Glomerular endothelial cell (primary cell): ENCODE measurements around the gene PLEKHO2. TPM values are rescaled to one million over a fixed set of nuclear protein-coding genes. Genes with fewer than 3 reads are reported as not detected.

ENCODE experiments used
- DNase-seq: peaks from one replicate; pipeline ENCODE4 v3.0.0-alpha.2; 2011; ENCODE audit warnings: low read depth, low spot score; ENCODE audit errors: extremely low read depth
- total RNA-seq: library from RNA; depleted of rRNA; stranded (reverse); fragments of >200 nt; gene quantifications from 2 replicates; pipeline ENCODE4 v1.2.3, GENCODE V29; 2015

PLEKHO2 gene
- total RNA-seq, 1 donor from 2014 or later: 72.1 TPM

DNA sequence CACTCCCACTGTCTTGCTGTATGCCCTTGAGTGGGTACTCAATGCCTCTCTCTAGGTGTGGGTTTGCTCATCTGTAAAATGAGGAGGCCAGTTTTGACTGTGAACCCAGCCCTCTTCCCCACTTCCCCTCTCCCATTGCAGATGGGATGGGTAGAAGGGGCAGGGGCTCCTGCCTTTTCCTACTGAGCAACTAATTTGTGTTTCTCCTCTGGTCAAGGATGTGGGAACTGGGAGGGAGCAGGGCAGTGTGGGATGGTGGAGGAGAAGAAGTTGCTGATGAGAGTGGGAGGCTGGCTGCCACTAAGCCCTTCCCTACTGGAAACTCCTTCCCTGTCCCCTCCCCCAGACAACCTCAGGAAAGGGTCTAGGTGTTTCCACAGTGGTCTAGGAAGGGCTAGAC, 49.8 kb downstream of the PLEKHO2 start:
- no peak for DNase-seq

DNA sequence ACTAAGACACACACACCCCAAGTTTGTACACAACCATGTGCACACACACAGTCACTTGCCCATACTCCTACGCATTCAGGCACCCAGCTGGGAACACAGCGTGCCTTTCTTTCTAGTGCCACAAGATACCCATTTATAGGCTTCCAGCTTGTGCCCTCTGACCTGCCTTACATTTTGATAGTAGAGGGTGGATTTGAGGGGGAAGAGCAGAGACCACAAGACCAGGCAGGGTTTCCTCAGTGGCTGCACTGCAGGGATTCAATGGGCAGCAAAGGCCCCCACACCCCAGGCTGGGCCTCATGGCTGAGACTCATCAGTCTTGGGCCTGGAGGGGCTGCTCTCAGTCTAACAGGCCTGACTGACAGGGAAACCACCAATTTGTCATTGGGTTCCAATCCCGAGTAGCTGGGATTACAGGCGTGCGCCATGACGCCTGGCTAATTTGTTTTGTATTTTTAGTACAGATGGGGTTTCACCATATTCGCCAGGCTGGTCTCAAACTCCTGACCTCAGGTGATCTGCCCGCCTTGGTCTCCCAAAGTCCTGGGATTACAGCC, 51.2 kb downstream of the PLEKHO2 start:
- no peak for DNase-seq

DNA sequence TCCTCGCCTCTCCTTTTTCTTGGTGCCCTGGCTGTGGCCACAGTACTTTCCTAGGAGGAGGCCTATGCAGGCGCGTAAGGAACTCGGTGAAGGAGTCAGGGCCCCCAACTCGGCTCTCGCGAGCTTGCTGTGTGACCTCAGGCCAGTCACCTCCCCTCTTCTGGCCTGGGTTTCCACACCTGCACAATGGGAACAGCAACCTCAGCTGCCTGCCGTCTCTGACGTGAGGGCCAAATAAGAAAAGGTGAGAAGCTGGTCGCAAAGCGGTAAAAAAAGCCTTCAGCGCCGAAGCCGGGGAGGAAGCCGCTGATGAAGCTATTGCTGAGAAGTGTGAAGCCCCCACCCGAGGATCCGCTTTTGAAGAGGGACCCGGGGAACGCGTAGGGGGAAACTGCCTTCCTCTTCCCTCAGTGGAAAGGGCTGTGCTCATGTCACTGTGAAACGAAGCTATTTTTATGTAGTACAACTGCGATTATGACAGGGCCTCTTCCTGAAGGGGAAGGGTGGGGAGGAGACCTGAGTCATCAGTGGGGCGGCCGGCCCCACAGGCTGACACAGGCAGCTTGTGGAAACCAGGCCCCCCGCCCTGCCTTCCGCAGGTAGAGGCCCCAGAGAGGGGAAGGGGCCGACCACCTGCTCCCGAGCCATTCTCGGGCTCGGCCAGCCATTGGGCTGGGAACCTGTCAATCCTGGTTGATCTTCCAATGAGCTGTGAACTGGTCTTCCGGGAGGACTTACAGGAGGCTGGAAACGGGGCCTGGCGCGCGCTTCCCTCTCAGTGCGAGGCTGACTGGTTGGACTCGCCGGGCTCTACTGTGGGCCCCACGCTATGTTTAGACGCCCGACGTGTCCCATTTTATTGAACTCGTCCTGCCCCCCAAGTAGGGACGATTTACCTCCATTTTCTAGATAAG, 52.0 kb downstream of the PLEKHO2 start:
- DNase-seq: peak; percentile 87

DNA sequence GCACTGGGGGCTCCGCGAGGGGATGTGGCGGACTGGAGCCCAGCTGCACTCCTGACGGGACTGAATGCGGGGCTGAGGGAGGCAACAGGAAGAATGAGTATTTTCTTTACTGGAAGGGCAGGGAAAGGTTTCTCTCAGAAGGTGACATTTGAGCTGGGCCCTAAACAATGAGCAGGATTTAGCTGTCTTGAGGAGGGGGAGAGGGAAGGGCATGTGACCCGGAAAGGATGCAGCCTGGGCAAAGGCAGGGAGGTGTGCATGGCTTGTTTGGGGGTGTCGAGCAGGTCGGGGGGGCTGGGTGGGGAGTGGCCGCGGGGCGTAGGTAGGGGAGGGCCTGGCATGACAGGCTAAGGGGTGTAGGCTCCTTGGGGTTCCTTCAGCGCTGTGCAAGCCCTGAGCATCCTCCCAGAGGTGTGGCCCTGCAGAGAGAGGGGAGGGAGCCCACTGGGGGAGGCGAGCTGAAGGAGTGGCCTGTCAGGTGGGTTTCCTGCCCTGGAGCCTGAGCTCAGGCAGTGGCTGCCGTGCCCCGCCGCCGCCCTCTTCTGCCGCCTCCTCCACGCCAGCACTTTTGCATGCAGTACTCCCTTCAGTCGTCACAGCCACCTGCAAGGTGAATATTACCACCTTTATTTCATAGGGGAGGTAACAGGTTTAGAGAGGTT, 52.8 kb downstream of the PLEKHO2 start:
- no peak for DNase-seq

DNA sequence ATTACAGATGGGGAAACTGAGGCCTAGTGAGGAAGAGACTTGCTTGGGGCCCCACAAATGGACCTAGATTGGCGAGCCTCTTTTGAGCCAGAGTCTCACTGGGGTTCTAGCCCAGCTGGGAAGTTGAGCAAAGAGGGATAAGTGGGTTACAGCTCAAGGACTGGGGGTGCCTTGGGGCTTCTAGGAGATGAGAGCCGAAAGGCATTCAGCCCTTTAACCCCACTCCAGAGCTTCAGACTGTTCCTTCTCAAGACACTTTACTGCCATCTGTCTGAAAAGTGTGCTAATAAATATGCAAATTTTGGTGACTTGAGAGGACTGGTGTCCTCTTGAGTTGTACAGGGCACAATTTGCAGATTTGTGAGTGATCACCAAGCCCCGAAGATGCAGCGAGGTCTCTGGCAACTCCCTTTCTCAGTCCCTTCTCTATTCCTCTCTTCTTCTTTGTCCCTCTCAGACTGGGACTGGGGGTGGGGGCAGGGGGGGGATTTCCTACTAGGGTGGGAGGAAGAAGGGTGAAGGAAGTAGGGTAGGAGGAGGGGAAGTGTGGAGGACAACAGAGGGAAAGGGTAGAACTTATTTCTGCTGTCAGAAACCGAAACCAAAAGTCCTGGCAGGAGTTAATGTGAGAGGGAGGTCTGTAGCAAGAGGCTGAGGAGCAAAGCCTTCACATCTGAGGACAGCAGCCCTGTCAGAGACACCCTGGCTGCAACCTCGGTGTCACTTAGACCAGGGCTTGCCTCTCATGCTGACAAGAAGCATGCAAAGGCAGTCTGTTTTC, 53.8 kb downstream of the PLEKHO2 start:
- no peak for DNase-seq

DNA sequence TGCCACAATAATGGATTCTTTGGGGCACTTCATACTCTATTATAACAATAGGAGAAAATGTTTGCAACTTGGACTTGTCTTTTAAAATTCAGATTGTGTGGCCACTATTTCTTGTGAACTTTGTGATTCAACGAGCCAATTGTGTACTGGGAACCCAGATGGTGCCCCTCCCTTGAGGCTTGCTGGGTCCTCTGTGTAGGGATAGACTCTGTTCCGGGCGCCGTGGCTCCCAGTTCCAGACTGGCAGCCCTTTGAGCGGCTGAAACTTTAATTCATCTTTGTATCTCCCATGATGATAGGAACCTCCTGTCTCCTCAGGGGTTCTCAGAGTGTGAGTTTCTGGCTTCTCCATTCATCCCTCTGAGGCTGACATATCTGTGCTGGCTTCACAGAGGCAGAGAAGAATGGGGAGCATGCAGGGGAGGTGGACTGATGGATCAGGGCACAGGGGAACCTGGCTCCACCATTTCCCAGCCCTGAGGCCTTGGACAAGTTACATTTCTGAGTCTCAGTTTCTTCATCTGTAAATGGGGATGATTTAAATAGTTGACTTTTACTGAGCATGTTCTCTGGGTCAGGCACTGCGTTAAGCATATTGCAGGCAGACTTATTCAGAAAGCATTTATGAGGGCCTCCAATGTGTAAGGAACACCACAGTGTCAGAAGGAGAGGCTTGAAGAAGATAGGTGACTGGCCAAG, 54.8 kb downstream of the PLEKHO2 start:
- DNase-seq: no peak

DNA sequence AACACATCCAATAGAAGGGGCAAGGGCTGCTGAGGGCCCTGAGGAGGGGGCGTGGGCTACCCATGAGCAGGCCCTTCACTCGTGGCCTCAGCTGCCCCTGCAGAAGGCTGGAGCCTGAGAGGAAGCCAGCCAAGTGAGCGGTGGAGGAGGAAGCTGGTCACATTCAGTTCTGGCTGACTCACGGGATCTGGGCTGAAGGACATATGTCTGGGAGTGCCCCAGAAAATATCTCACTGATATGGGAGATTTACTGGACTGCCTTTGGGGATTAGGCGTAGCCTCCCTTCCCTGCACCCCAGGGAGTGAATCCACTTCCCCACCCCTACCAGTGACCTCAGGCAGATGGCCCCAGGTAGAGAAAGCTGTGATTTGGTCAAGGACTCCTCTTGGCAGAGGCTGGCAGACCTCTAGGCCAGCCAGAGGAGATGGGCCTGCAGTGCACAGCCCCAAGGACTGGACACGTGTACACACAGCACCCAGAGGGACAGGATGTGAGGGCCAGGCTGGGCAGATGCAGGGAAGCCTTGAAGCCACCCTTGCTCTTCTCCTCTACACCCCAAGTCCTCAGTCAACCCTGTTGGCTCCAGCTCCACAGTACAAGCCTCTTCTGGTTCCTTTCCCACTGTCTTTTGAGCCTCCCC, 55.8 kb downstream of the PLEKHO2 start:
- DNase-seq: no peak

DNA sequence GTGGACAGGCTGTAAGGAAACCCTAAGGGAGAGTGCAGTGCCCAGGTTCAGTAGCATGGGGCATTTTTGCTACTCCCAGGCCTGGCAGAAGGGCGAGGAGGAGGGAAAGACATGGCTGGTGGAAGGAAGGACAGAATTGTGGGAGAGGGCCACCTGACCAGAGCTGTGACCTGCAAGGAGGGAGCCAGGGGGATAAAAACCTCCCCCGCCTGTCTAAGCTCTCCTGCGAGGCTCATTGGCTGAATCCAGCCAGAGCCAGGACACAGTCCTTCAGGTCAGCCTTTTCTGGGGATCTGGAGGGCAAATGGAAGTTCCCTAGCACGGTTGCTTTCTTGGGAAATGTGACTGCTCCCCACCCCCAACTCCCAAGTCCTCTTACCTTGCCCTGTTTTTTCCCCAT, 56.7 kb downstream of the PLEKHO2 start:
- DNase-seq: no peak

DNA sequence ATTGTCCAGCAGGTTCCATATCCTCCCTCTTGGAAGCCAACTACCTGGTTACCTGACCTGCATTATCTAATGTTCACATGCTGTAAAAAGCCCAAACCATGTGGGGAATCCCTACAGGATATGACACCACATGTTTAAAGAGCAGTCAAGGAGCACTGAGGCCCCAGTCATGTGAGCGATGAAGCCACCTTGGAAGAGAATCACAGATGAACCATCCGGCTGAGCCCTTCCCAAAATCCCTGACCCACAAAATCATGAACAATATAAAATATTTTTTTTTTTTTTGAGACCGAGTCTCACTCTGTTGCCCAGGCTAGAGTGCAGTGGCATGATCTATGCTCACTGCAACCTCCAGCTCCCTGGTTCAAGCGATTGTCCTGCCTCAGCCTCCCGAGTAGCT, 59.4 kb downstream of the PLEKHO2 start:
- DNase-seq: no peak

DNA sequence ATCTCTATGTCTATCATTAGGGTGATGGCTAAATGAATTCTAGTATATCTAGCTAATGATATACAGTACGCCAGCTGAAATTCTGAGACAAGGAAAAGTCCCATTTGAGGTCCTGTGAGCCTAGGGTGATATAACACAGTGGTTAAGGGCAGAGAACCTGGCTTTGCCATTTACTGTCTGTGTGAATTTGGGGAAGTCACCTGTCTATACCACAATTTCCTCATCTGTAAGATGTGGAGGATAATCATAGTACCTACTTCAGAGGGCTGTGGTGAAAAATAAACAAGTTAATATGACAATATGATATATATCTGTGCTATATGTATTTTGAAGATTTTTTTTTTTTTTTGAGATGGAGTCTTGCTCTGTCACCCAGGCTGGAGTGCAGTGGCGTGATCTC, 60.2 kb downstream of the PLEKHO2 start:
- no peak for DNase-seq

DNA sequence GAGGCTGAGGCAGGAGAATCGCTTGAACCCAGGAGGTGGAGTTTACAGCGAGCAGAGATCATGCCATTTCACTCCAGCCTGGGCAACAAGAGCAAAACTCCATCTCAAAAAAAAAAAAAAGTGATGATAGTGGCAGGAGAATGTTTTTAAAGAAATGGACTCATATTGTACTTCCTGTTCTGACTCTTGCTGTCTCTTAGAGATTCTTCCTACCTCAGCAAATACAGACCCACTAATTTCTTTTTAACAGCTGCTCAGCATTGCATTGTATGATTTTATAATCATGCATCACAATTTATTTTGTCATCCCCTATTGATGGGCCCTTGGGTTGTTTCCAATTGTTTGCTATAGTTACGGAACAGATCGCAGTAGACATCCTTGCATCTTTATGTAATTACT, 61.1 kb downstream of the PLEKHO2 start:
- DNase-seq: no peak

DNA sequence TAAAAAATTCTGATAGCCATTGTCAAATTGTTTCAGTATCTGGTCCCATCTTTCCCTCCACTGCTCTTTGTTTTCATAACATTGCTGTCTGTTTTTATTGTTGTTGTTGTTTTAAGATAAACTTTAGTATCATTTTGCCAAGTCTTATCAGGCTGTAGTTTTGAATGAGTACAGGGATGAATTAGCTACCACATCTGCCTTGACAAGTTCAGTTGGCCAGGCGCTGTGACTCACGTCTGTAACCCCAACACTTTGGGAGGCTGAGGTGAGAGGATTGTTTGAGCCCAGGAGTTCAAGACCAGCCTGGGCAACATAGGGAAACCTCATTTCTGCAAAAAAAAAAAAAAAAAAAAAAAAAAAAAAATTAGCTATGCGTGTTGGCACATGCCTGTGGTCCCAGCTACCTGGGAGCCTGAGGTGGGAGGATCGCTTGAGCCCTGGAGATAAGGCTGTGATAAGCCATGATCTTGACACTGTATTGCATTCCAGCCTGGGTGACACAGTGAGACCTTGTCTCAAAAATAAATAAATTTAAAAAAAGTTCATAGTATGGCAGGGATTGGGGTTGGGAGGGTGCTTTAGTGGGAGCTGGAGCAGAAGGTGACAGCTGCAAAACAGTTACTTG, 61.7 kb downstream of the PLEKHO2 start:
- no peak for DNase-seq

DNA sequence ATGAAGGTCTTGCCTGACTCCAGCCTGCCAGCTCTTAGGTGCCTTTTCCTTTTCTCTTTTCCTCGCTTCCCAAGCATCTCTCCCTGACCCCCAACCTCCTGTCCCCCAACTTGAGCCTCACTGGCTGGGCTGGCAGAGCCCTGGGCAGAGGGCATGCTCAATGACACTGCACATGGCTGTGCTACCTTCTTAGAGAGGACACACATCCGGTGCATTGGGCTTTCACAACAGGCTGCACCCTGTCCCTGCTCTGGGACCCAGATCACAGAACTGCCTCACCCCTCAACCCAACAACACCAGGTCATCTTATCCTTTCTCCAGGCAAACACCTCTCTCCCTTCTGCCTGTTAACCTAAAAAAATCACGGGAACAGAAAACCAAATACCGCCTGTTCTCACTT, 62.5 kb downstream of the PLEKHO2 start:
- DNase-seq: no peak

DNA sequence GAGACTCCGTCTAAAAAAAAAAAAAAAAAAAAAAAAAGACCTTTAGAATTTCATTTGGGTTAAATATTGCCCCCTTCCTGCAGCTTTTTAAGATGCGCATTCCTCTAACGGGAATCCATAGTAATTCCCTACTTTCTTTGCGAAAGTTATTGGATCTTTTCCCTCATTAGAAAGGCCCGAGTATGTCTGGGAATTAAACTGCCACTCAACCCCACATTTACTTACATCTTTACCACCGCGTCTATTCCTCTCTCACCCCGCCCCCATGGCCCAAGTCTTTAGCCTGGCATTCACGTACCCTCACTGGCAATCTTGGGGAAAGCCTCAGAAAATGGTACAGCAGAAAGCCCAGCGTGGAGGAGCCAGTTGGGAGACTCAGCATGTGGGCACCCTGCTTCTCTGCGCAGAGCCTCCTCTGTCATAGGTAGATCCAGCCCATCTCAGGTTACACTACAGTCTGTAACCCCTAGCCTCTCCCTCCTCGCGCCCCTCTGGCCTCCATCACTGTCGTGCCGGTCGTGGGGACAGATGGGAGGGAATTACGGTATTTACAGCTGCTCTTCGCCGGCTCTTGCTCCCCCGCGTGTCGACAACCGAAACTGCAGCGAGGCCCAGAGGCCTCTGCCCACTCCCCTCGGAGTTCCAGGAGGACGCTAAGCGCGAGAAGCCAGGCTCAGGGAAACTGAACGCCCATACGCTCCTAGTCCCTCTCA, 63.6 kb downstream of the PLEKHO2 start:
- DNase-seq: no peak

DNA sequence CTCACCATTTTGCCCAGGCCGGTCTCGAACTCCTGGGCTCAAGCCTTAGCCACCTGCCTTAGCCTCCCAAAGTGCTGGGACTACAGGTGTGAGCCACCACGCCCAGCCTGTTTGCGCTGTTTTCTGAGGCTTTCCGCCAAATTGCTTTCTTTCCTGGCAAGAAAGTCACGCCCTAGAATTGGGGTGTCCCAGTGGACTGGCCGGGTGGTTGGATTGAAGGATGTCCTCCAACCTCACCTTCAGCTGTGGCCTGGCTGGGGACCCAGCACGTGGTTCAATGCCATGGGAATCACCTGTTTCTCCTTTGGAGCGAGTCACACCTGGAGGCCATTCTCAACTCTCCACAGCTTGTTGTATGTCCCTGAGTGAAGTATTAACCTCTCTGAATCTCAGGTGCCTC, 64.2 kb downstream of the PLEKHO2 start:
- DNase-seq: no peak

DNA sequence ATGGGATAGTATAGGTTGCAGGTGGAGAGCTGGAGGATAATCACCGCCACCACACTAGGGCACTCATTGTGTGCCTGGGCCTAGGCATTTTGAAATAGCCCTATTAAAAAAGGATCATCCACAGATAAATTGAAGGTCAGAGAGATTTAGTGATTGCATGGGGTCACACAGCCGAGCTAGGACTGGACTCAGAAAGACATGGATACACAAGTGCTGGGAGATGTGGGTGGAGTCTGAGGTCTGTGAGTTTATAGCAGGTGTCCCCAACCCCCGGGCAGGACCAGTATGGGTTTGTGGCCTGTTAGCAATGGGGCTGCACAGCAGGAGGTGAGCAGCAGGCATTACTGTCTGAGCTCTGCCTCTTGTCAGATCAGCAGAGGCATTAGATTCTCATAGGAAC, 64.7 kb downstream of the PLEKHO2 start:
- DNase-seq: no peak

DNA sequence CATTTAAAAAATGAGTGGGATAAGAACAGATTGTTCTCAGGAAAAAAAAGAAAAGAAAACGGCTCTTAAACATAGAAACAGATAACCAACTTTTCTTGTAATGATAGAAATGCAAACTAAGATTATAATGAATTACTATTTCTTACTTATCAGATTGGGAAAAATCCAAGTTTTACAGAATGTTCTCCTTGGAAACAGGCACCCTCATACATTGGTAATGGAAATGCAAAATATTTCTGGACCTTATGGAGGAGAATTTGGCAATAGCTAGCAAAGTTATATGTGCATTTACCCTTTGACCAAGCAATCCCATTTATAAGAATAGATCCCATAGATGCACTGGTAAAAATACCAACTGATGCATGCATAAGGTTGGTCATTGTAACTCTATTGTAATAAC, 66.3 kb downstream of the PLEKHO2 start:
- DNase-seq: no peak

DNA sequence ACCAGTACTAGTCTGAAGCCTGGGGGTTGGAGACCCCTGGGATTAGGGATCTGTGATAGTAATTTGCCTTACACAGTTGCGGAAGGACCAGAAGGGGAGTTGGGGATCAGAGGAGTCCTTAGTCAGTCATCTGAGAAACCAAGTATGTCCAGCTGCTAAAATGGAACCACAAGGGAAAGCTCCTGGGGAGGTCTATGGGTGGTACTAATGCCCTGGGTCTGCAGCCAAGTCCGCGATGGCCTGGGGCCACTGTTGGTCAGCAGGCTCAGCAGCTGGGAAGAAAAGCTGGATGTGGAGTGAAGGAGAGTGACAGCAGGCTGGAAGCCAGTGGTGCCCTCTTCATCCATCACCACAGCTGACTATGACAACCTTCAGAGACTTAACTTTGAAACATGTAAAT, 67.8 kb downstream of the PLEKHO2 start:
- DNase-seq: no peak
